ENCODE results near the gene GAA. TPM values are rescaled to one million over a fixed set of nuclear protein-coding genes. Genes with fewer than 3 reads are reported as not detected.

Gene GAA
- total and polyA plus RNA-seq, 2 of the 13 experiments (the other 11 are each of a cell fraction or from before 2014, with no cell fraction given): 21.6 to 36.4 TPM

DNA sequence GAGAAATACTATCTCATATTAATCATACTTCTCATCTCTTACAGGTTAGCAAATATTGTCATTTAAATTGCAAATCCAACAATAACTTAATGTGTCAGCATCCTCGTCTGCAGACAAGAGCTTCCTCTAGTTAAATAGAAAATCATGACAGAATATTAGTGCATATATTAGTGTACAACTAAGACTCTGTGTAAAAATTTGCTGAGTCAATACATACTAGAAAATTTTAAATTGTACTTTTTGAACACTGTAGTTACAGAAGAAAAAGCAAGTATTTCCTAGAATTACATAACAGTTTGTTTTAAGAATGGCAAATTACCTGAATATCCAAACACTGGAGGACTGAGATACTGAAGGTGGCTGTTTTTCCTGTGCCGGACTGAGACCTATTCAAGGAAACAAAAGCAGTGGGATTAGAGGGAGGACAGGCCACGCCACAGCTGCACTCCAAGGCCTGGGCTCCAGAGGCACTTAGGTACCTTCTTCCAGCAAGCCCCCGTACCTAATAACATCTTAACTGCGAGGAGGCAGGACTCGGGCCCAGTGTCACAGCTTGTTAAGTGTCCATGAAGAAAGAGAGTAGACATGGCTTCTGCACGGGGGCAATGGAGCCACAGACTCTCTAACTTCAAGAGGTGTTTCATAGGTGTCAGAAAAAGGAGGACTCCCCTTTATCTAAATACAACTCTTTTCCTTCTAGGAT, 40.2 kb downstream of the GAA start:
- CTCF ChIA-PET (ENCODE audit: low intra/inter-chr PET ratio, low total read pairs): no interaction called here
- intact Hi-C loops (cut with micrococcal nuclease; ENCODE audit: unreplicated experiment): no loop called here
- H3K4me3 ChIP-seq (replicated peaks in 1 of 3; ENCODE audit: insufficient read depth in 1 of 3, low read depth in 2 of 3, low read length in 3 of 3): no peak overlapping the region
- H3K36me3 ChIP-seq (replicated peaks in 1 of 2; ENCODE audit: control insufficient read depth in 1 of 2, insufficient read depth in 2 of 2, low read length in 2 of 2): peaks cover 43 to 86% of the 10 kb centered on the region in 2 experiments
- TF ChIP-seq, protein P1, sequence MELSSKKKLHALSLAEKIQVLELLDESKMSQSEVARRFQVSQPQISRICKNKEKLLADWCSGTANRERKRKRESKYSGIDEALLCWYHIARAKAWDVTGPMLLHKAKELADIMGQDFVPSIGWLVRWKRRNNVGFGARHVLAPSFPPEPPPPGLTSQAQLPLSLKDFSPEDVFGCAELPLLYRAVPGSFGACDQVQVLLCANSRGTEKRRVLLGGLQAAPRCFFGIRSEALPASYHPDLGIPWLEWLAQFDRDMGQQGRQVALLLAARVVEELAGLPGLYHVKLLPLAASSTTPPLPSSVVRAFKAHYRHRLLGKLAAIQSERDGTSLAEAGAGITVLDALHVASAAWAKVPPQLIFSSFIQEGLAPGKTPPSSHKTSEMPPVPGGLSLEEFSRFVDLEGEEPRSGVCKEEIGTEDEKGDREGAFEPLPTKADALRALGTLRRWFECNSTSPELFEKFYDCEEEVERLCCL (CRISPR knock-in tag; IDR thresholded peaks at IDR 0.05; ENCODE audit: borderline replicate concordance): no peak
- TF ChIP-seq PHF20 (CRISPR knock-in tag; IDR thresholded peaks at IDR 0.05) (no peak), ZNF737 (CRISPR knock-in tag; IDR thresholded peaks at IDR 0.05; ENCODE audit: borderline replicate concordance) (no peak), MIXL1 (CRISPR knock-in tag; IDR thresholded peaks at IDR 0.05) (no peak), MLLT10 (CRISPR knock-in tag; IDR thresholded peaks at IDR 0.05) (no peak), MAFK (conservative IDR thresholded peaks at IDR 0.05 in 1 of 2, IDR thresholded peaks at IDR 0.05 in 1 of 2; ENCODE audit: low read length in 2 of 2) (peak; percentile 88 to 94), ZNF451 (CRISPR knock-in tag; IDR thresholded peaks at IDR 0.05) (no peak), RARA (CRISPR knock-in tag; IDR thresholded peaks at IDR 0.05) (no peak), IKZF4 (CRISPR knock-in tag; IDR thresholded peaks at IDR 0.05; ENCODE audit: borderline replicate concordance, low read depth, not compliant biosample characterization) (no peak), MAFF (IDR thresholded peaks at IDR 0.05; ENCODE audit: low read depth, low read length) (peak; percentile 85), AGO1 (IDR thresholded peaks at IDR 0.05; ENCODE audit: low read depth, low read length, poor library complexity, severe bottlenecking) (no peak)
- TF ChIP-seq, protein P2, sequence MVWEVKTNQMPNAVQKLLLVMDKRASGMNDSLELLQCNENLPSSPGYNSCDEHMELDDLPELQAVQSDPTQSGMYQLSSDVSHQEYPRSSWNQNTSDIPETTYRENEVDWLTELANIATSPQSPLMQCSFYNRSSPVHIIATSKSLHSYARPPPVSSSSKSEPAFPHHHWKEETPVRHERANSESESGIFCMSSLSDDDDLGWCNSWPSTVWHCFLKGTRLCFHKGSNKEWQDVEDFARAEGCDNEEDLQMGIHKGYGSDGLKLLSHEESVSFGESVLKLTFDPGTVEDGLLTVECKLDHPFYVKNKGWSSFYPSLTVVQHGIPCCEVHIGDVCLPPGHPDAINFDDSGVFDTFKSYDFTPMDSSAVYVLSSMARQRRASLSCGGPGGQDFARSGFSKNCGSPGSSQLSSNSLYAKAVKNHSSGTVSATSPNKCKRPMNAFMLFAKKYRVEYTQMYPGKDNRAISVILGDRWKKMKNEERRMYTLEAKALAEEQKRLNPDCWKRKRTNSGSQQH (CRISPR knock-in tag; IDR thresholded peaks at IDR 0.05; ENCODE audit: low read depth): no peak
- TF ChIP-seq, protein P3, sequence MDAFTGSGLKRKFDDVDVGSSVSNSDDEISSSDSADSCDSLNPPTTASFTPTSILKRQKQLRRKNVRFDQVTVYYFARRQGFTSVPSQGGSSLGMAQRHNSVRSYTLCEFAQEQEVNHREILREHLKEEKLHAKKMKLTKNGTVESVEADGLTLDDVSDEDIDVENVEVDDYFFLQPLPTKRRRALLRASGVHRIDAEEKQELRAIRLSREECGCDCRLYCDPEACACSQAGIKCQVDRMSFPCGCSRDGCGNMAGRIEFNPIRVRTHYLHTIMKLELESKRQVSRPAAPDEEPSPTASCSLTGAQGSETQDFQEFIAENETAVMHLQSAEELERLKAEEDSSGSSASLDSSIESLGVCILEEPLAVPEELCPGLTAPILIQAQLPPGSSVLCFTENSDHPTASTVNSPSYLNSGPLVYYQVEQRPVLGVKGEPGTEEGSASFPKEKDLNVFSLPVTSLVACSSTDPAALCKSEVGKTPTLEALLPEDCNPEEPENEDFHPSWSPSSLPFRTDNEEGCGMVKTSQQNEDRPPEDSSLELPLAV (CRISPR knock-in tag; conservative IDR thresholded peaks at IDR 0.05; ENCODE audit: low read depth): no peak
- TF ChIP-seq, protein P4, sequence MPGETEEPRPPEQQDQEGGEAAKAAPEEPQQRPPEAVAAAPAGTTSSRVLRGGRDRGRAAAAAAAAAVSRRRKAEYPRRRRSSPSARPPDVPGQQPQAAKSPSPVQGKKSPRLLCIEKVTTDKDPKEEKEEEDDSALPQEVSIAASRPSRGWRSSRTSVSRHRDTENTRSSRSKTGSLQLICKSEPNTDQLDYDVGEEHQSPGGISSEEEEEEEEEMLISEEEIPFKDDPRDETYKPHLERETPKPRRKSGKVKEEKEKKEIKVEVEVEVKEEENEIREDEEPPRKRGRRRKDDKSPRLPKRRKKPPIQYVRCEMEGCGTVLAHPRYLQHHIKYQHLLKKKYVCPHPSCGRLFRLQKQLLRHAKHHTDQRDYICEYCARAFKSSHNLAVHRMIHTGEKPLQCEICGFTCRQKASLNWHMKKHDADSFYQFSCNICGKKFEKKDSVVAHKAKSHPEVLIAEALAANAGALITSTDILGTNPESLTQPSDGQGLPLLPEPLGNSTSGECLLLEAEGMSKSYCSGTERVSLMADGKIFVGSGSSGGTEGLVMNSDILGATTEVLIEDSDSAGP (CRISPR knock-in tag; IDR thresholded peaks at IDR 0.05; ENCODE audit: borderline replicate concordance): no peak
- TF ChIP-seq, protein P5, sequence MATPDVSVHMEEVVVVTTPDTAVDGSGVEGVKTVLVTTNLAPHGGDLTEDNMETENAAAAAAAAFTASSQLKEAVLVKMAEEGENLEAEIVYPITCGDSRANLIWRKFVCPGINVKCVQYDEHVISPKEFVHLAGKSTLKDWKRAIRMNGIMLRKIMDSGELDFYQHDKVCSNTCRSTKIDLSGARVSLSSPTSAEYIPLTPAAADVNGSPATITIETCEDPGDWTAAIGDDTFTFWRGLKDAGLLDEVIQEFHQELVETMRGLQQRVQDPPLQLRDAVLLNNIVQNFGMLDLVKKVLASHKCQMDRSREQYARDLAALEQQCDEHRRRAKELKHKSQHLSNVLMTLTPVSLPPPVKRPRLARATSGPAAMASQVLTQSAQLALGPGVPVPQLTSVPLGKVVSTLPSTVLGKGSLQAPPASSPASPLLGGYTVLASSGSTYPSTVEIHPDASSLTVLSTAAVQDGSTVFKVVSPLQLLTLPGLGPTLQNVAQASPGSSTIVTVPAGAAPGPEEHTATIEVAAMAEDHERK (CRISPR knock-in tag; IDR thresholded peaks at IDR 0.05; ENCODE audit: low read depth): no peak
- over 99% methylated on average over 7 of the region's 7 CpGs for WGBS (ENCODE audit: low lambda C conversion rate)
- POLR2A ChIA-PET: interaction anchor here (1.1 kb wide), 1 partner anchor 14 kb away, joined by 3 read pairs; no protein-coding TSS in a partner anchor
- in situ Hi-C loops (cut with HindIII; ENCODE audit: extremely low pct_ligation_motif_present, low pct_unique_long_range_greater_than_20kb): no loop called here
- FAIRE-seq (no peak), DNase-seq (ENCODE audit: low spot score) (no peak), ATAC-seq (no peak)
- no peak overlapping the region for H3K4me2 ChIP-seq (ENCODE audit: low read depth, low read length)
- no peak overlapping the region for H3K27ac ChIP-seq (ENCODE audit: extremely low read length, insufficient read depth, low read length)
- H3K27me3 ChIP-seq (ENCODE audit: control insufficient read depth in 1 of 2, insufficient read depth in 2 of 2, low read length in 2 of 2): no peaks in the 10 kb centered on the region; a peak in 1 of 5 replicates
- H4K20me1 ChIP-seq (ENCODE audit: insufficient read depth, low read length): peaks cover 26% of the 10 kb centered on the region
- H3K9ac ChIP-seq (ENCODE audit: insufficient read depth, low read depth, low read length): no peak overlapping the region
- peaks cover 28% of the 10 kb centered on the region for H3K4me1 ChIP-seq (ENCODE audit: insufficient read depth, low read length)
- H3K9me3 ChIP-seq (ENCODE audit: low read length): no peaks in the 10 kb centered on the region
- H2AFZ ChIP-seq (ENCODE audit: low read length): no peak overlapping the region
- no TSS peak for BruUV-seq (replicated peaks)
- H3K79me2 ChIP-seq (ENCODE audit: insufficient read depth, low read length): peaks cover 41% of the 10 kb centered on the region

Measured in HepG2 (cell line).